ENCODE data around the gene OSBPL9. TPM values are rescaled to one million over a fixed set of nuclear protein-coding genes. Genes with fewer than 3 reads are reported as not detected.

Gene OSBPL9
- total and polyA plus RNA-seq, 2 experiments from 2014 or later, result 32.2 to 37.0 TPM

- WGBS, 2 experiments (ENCODE audit: low coverage in 1 of 2, low lambda C conversion rate in 2 of 2, missing lambda C conversion rate in 2 of 2), result 100% methylated on average over 3 of the region's 3 CpGs
- Histone ChIP-seq H3K4me3 (no peak overlapping the region), H3K79me2 (ENCODE audit: insufficient read depth) (0 out of 2 replicates have a peak, but pooled peaks cover 9% of the 10 kb centered on the region), H3K27me3 (replicated peaks; ENCODE audit: insufficient read depth) (no peaks in the 10 kb centered on the region), H3K4me2 (ENCODE audit: unreplicated experiment) (no peak overlapping the region), H2AFZ (no peak overlapping the region), H3K9me3 (ENCODE audit: low read depth) (no peaks in the 10 kb centered on the region), H3K9ac (no peak overlapping the region), H3K4me1 (ENCODE audit: insufficient read depth) (peaks cover 16% of the 10 kb centered on the region), H3F3A (ENCODE audit: insufficient read depth) (peaks cover 16% of the 10 kb centered on the region; the same call in 1 of the 2 replicates), H3K27ac (no peak overlapping the region), H3K36me3 (ENCODE audit: low read depth) (no peaks in the 10 kb centered on the region; the same call in 1 of the 2 replicates), H3K9me2 (ENCODE audit: insufficient read depth) (no peaks in the 10 kb centered on the region), H4K20me1 (ENCODE audit: insufficient read depth) (no peaks in the 10 kb centered on the region)
- TF ChIP-seq EZH2phosphoT487 (IDR thresholded peaks at IDR 0.05; ENCODE audit: insufficient read depth, low read depth) (no peak), EZH2 (IDR thresholded peaks at IDR 0.05; ENCODE audit: insufficient read depth, poor library complexity, severe bottlenecking) (no peak)
- in situ Hi-C loops (cut with MboI), result no loop called here
- DNase-seq, result no peak
These were observed 137.8 kb downstream of the OSBPL9 start for GRCh38 chr1:51754666-51755065.

DNA sequence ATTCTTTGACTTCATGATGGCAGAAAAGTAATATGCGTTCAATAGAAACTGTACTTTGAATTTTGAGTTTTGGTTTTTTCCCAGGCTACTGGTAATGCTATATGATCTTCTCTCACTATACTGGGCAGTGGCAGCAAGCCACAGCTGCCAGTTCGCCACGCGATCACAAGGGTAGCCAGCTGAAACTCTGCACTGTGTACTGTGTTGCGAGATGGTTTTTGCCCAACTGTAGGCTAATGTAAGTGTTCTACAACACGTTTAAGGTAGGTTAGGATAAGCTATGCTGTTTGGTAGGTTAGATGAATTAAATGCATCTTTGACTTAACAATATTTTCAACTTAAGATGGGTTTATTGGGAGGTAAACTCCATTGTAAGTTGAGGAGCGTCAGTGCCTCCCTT lies 138.5 kb downstream of the OSBPL9 start:
- Histone ChIP-seq H3K36me3 (ENCODE audit: low read depth) (no peaks in the 10 kb centered on the region; the same call in 1 of the 2 replicates), H4K20me1 (ENCODE audit: insufficient read depth) (no peaks in the 10 kb centered on the region), H3K27ac (no peak overlapping the region), H3K4me2 (ENCODE audit: unreplicated experiment) (no peak overlapping the region), H3F3A (ENCODE audit: insufficient read depth) (peaks cover 11% of the 10 kb centered on the region; the same call in 1 of the 2 replicates), H3K4me1 (ENCODE audit: insufficient read depth) (peaks cover 9% of the 10 kb centered on the region), H3K79me2 (ENCODE audit: insufficient read depth) (0 out of 2 replicates have a peak, but pooled peaks cover 9% of the 10 kb centered on the region), H3K9me3 (ENCODE audit: low read depth) (no peaks in the 10 kb centered on the region), H3K27me3 (replicated peaks; ENCODE audit: insufficient read depth) (no peaks in the 10 kb centered on the region), H2AFZ (no peak overlapping the region), H3K9me2 (ENCODE audit: insufficient read depth) (no peaks in the 10 kb centered on the region), H3K9ac (no peak overlapping the region), H3K4me3 (no peak overlapping the region)
- WGBS, 2 experiments (ENCODE audit: low coverage in 1 of 2, low lambda C conversion rate in 2 of 2, missing lambda C conversion rate in 2 of 2), result 99% methylated on average over 7 of the region's 7 CpGs
- in situ Hi-C loops (cut with MboI), result no loop called here
- no peak for DNase-seq
- no peak for TF ChIP-seq EZH2phosphoT487 (IDR thresholded peaks at IDR 0.05; ENCODE audit: insufficient read depth, low read depth)
- no peak for TF ChIP-seq EZH2 (IDR thresholded peaks at IDR 0.05; ENCODE audit: insufficient read depth, poor library complexity, severe bottlenecking)

- Histone ChIP-seq H3K27ac (no peak overlapping the region), H3K36me3 (ENCODE audit: low read depth) (no peaks in the 10 kb centered on the region; the same call in 1 of the 2 replicates), H3K4me1 (ENCODE audit: insufficient read depth) (peaks cover under 1% of the 10 kb centered on the region; the same call in 1 of the 2 replicates), H2AFZ (no peak overlapping the region), H3K9me3 (ENCODE audit: low read depth) (no peaks in the 10 kb centered on the region), H3K4me2 (ENCODE audit: unreplicated experiment) (no peak overlapping the region), H3K9me2 (ENCODE audit: insufficient read depth) (no peaks in the 10 kb centered on the region), H3K4me3 (no peak overlapping the region), H4K20me1 (ENCODE audit: insufficient read depth) (no peaks in the 10 kb centered on the region), H3K27me3 (replicated peaks; ENCODE audit: insufficient read depth) (no peaks in the 10 kb centered on the region), H3F3A (ENCODE audit: insufficient read depth) (0 out of 2 replicates have a peak, but pooled peaks cover 3% of the 10 kb centered on the region), H3K9ac (no peak overlapping the region), H3K79me2 (ENCODE audit: insufficient read depth) (0 out of 2 replicates have a peak, but pooled peaks cover 9% of the 10 kb centered on the region)
- 95 to 100% methylated on average over 2 of the region's 2 CpGs for WGBS, 2 experiments (ENCODE audit: low coverage in 1 of 2, low lambda C conversion rate in 2 of 2, missing lambda C conversion rate in 2 of 2)
- TF ChIP-seq EZH2 (IDR thresholded peaks at IDR 0.05; ENCODE audit: insufficient read depth, poor library complexity, severe bottlenecking) (no peak), EZH2phosphoT487 (IDR thresholded peaks at IDR 0.05; ENCODE audit: insufficient read depth, low read depth) (no peak)
- in situ Hi-C loops (cut with MboI), result no loop called here
- no peak for DNase-seq
These were observed 139.4 kb downstream of the OSBPL9 start for GRCh38 chr1:51756290-51756689.

DNA sequence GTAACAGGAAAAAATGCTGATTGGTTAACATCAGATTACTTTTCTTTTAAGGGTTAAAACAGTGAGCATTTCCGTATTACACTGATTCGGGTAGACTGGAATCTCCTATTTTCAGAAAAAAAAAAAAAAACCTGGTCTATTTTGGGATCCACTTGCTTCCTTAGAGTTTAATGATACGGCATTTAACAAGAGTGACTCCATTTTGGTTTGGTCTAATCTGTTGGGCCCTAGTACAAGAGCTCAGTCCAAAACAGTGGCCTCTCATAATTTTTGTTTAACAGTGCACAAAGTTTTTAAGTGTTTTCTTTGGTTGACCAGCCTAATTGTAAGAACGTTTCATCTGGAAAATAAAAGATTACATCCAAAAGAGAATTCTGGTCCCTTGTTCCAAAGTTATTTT lies 141.4 kb downstream of the OSBPL9 start:
- Histone ChIP-seq H3K9me2 (ENCODE audit: insufficient read depth) (no peaks in the 10 kb centered on the region), H2AFZ (no peak overlapping the region), H3K27ac (no peak overlapping the region), H4K20me1 (ENCODE audit: insufficient read depth) (no peaks in the 10 kb centered on the region), H3K36me3 (ENCODE audit: low read depth) (no peaks in the 10 kb centered on the region; the same call in 1 of the 2 replicates), H3K79me2 (ENCODE audit: insufficient read depth) (0 out of 2 replicates have a peak, but pooled peaks cover under 1% of the 10 kb centered on the region), H3K4me2 (ENCODE audit: unreplicated experiment) (no peak overlapping the region), H3K9ac (no peak overlapping the region), H3K27me3 (replicated peaks; ENCODE audit: insufficient read depth) (no peaks in the 10 kb centered on the region), H3K9me3 (ENCODE audit: low read depth) (no peaks in the 10 kb centered on the region), H3K4me1 (ENCODE audit: insufficient read depth) (no peaks in the 10 kb centered on the region), H3K4me3 (no peak overlapping the region), H3F3A (ENCODE audit: insufficient read depth) (no peaks in the 10 kb centered on the region)
- no peak for TF ChIP-seq EZH2phosphoT487 (IDR thresholded peaks at IDR 0.05; ENCODE audit: insufficient read depth, low read depth)
- no peak for TF ChIP-seq EZH2 (IDR thresholded peaks at IDR 0.05; ENCODE audit: insufficient read depth, poor library complexity, severe bottlenecking)
- in situ Hi-C loops (cut with MboI), result no loop called here
- DNase-seq, result no peak
- WGBS, 2 experiments (ENCODE audit: low coverage in 1 of 2, low lambda C conversion rate in 2 of 2, missing lambda C conversion rate in 2 of 2), result 81 to 84% methylated on average over 4 of the region's 4 CpGs
